ENCODE data around the gene CACNG3. TPM values are rescaled to one million over a fixed set of nuclear protein-coding genes. Genes with fewer than 3 reads are reported as not detected.

The CACNG3 gene
- total RNA-seq, 1 donor from 2014 or later = not detected

DNA sequence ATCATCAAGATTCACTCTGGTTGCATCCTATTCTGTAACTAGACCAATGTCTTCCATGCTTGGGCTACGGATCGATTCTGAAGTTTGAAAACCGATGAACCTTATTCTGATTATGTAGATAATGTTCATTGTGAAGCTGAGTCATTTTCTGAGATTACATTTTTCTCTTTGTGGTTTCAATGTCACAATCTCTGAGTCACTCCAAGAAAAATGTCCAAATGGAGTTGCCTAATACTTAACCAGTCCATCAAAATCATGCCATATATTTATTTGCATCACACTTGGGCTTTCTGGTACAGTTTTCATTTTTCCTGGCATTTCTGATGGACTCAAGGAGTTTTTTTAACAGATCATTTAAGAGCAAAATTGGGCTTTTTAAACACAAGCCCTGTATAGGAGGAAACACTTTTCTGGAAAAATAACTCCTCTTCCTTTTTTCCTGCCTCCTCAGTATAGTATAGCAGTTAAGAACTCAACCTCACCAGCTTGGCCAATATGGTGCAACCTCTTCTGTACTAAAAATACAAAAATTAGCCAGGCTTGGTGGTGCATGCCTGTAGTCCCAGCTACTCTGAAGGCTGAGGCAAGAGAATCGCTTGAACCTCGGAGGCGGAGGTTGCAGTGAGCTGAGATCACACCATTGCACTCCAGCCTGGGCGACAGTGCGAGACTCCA lies 17.5 kb downstream of the CACNG3 start:
- Mint-ChIP-seq H3K4me3 (ENCODE audit: unreplicated experiment) (no peak overlapping the region), H3K36me3 (ENCODE audit: low read depth, unreplicated experiment) (no peaks in the 10 kb centered on the region)
- TF ChIP-seq, protein P1, sequence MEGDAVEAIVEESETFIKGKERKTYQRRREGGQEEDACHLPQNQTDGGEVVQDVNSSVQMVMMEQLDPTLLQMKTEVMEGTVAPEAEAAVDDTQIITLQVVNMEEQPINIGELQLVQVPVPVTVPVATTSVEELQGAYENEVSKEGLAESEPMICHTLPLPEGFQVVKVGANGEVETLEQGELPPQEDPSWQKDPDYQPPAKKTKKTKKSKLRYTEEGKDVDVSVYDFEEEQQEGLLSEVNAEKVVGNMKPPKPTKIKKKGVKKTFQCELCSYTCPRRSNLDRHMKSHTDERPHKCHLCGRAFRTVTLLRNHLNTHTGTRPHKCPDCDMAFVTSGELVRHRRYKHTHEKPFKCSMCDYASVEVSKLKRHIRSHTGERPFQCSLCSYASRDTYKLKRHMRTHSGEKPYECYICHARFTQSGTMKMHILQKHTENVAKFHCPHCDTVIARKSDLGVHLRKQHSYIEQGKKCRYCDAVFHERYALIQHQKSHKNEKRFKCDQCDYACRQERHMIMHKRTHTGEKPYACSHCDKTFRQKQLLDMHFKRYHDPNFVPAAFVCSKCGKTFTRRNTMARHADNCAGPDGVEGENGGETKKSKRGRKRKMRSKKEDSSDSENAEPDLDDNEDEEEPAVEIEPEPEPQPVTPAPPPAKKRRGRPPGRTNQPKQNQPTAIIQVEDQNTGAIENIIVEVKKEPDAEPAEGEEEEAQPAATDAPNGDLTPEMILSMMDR (IDR thresholded peaks at IDR 0.05; ENCODE audit: unreplicated experiment) = no peak

DNA sequence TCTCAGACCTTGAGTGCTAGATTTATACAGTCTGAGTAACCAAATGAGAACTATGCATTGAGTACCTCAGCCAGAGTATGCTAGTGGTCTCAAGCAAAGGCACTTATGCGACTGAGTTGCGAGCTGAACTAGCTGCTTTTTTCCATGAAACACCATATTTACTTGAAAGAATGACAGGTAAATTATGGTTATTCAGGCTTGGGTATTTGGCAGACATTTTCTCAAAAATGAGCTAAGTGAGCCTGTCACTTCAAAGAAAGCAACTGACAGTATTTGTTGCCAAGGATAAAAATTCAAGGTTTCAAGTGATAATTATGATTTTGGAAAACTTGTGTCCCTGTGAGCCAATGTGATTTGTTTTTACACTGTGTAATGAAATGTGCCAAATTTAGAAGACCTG lies 19.3 kb downstream of the CACNG3 start:
- TF ChIP-seq, protein P1 (IDR thresholded peaks at IDR 0.05; ENCODE audit: unreplicated experiment) = no peak
- H3K4me1 Mint-ChIP-seq (ENCODE audit: unreplicated experiment) = no peaks in the 10 kb centered on the region
- DNase-seq (ENCODE audit: low spot score) = no peak
- H3K27me3 Mint-ChIP-seq (ENCODE audit: unreplicated experiment) = peaks cover 2% of the 10 kb centered on the region
- no peak overlapping the region for H3K4me3 Mint-ChIP-seq (ENCODE audit: unreplicated experiment)
- no peaks in the 10 kb centered on the region for H3K9me3 Mint-ChIP-seq (ENCODE audit: unreplicated experiment)
- no peak overlapping the region for H3K27ac Mint-ChIP-seq (ENCODE audit: unreplicated experiment)
- H3K36me3 Mint-ChIP-seq (ENCODE audit: low read depth, unreplicated experiment) = no peaks in the 10 kb centered on the region

More for the DNA sequence above, 17.5 kb downstream of the CACNG3 start:
- H3K4me1 Mint-ChIP-seq (ENCODE audit: unreplicated experiment) = no peaks in the 10 kb centered on the region
- no peaks in the 10 kb centered on the region for H3K27me3 Mint-ChIP-seq (ENCODE audit: unreplicated experiment)
- no peak for DNase-seq (ENCODE audit: low spot score)
- no peaks in the 10 kb centered on the region for H3K9me3 Mint-ChIP-seq (ENCODE audit: unreplicated experiment)
- no peak overlapping the region for H3K27ac Mint-ChIP-seq (ENCODE audit: unreplicated experiment)

DNA sequence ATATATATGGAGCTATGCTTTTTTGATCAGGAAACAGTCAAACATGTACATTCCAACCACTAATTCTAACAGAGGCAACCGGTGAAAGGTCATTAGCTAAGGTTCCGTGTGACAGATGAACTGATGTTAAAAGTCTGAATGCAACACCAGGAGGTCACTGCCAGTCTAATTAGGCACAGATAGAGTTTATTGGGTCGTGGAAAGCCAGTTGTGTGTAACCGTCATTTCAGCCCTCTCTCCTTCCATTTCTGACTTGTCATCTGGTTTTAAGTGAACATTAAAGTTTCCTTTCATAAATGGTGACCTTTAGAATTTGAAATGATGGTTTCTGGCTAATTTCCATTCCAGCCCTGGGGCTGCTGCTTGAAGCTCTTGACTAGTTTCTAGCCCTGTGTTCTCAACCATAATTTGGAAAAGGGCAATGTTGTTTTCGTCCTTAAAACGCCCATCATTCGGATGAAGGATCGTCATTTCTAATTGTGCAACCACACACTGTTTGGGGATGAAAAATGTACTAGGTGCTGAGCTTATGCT lies 23.9 kb downstream of the CACNG3 start:
- Mint-ChIP-seq H3K4me3 (ENCODE audit: unreplicated experiment) (no peak overlapping the region), H3K4me1 (ENCODE audit: unreplicated experiment) (no peaks in the 10 kb centered on the region), H3K27me3 (ENCODE audit: unreplicated experiment) (peaks cover 2% of the 10 kb centered on the region), H3K27ac (ENCODE audit: unreplicated experiment) (no peak overlapping the region), H3K9me3 (ENCODE audit: unreplicated experiment) (no peaks in the 10 kb centered on the region), H3K36me3 (ENCODE audit: low read depth, unreplicated experiment) (no peaks in the 10 kb centered on the region)
- TF ChIP-seq, protein P1 (IDR thresholded peaks at IDR 0.05; ENCODE audit: unreplicated experiment) = no peak
- DNase-seq (ENCODE audit: low spot score) = no peak

DNA sequence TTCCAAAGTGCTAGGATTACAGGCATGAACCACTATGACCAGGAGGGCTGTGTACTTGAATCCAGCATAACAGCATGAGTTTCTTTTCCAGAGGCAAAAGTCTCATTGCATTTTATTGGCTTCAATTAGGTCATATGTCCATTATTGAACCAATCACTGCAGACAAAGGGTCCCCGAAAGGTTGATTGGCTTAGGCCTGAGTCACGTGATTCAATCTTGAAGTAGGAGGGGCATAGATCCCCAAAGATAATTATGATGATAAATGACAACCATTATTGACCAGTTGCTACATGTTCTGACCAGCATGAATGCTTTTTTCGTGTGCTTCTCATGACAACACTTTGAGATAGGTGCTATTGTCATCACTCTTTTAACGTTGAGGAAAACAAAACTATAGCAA lies 25.3 kb downstream of the CACNG3 start:
- H3K4me1 Mint-ChIP-seq (ENCODE audit: unreplicated experiment) = no peaks in the 10 kb centered on the region
- DNase-seq (ENCODE audit: low spot score) = no peak
- peaks cover 2% of the 10 kb centered on the region for H3K27me3 Mint-ChIP-seq (ENCODE audit: unreplicated experiment)
- H3K9me3 Mint-ChIP-seq (ENCODE audit: unreplicated experiment) = no peaks in the 10 kb centered on the region
- no peaks in the 10 kb centered on the region for H3K36me3 Mint-ChIP-seq (ENCODE audit: low read depth, unreplicated experiment)
- H3K27ac Mint-ChIP-seq (ENCODE audit: unreplicated experiment) = no peak overlapping the region
- H3K4me3 Mint-ChIP-seq (ENCODE audit: unreplicated experiment) = no peak overlapping the region
- TF ChIP-seq, protein P1 (IDR thresholded peaks at IDR 0.05; ENCODE audit: unreplicated experiment) = no peak

DNA sequence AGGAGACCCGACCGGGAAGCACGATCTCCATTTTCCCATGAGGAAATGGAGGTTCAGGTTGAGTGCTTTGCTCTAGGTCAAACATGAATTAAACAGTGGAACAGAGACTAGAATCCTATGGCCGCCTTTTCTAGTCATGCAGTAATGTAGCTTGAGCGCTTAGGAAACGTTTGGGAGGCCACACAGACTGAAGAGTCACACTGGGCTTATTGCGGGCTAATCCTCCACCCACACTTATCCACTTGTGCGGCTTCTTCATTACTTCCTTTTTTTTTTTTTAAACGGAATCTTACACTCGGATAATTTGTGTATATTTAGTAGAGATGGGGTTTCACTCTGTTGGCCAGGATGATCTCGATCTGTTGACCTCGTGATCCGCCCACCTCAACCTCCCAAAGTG lies 26.0 kb downstream of the CACNG3 start:
- DNase-seq (ENCODE audit: low spot score) = no peak
- Mint-ChIP-seq H3K36me3 (ENCODE audit: low read depth, unreplicated experiment) (no peaks in the 10 kb centered on the region), H3K4me3 (ENCODE audit: unreplicated experiment) (no peak overlapping the region), H3K9me3 (ENCODE audit: unreplicated experiment) (no peaks in the 10 kb centered on the region), H3K4me1 (ENCODE audit: unreplicated experiment) (no peaks in the 10 kb centered on the region), H3K27me3 (ENCODE audit: unreplicated experiment) (peaks cover 2% of the 10 kb centered on the region), H3K27ac (ENCODE audit: unreplicated experiment) (no peak overlapping the region)
- TF ChIP-seq, protein P1 (IDR thresholded peaks at IDR 0.05; ENCODE audit: unreplicated experiment) = no peak

All from endothelial cell (in vitro differentiated cells).